GM19455 (cell line): ENCODE results near the gene MACROD2.

Experiments
- ATAC-seq: cut with Tn5 transposase; IDR thresholded peaks from one replicate; pipeline ENCODE4 v1.9.1; 2021; ENCODE audit not compliant: unreplicated experiment

Gene MACROD2

GRCh38 chr20:15449061-15449460 lies 1453.7 kb downstream of the MACROD2 start:
- ATAC-seq = no peak

- no peak for ATAC-seq
Measured at GRCh38 chr20:15451241-15451640, 1455.9 kb downstream of the MACROD2 start.

- no peak for ATAC-seq
Measured at GRCh38 chr20:15455279-15455678, 1460.0 kb downstream of the MACROD2 start.

- no peak for ATAC-seq
Measured at GRCh38 chr20:15461938-15462337, 1466.6 kb downstream of the MACROD2 start.

- ATAC-seq = no peak
Measured at GRCh38 chr20:15475483-15475882, 1480.2 kb downstream of the MACROD2 start.

- no peak for ATAC-seq
Measured at GRCh38 chr20:15476186-15476585, 1480.9 kb downstream of the MACROD2 start.

- no peak for ATAC-seq
Measured at GRCh38 chr20:15476781-15477180, 1481.5 kb downstream of the MACROD2 start.

- ATAC-seq = no peak
Measured at GRCh38 chr20:15482525-15482924, 1487.2 kb downstream of the MACROD2 start.

- no peak for ATAC-seq
Measured at GRCh38 chr20:15485519-15485918, 1490.2 kb downstream of the MACROD2 start.

- no peak for ATAC-seq
Measured at GRCh38 chr20:15487030-15487429, 1491.7 kb downstream of the MACROD2 start.

- no peak for ATAC-seq
Measured at GRCh38 chr20:15487682-15488081, 1492.4 kb downstream of the MACROD2 start.

GRCh38 chr20:15491575-15491974 lies 1496.3 kb downstream of the MACROD2 start:
- ATAC-seq = no peak

- no peak for ATAC-seq
Measured at GRCh38 chr20:15494851-15495250, 1499.5 kb downstream of the MACROD2 start.

GRCh38 chr20:15496501-15497039 lies 1501.3 kb downstream of the MACROD2 start:
- ATAC-seq = no peak

- ATAC-seq = no peak
Measured at GRCh38 chr20:15498926-15499325, 1503.6 kb downstream of the MACROD2 start.

GRCh38 chr20:15506311-15506710 lies 1511.0 kb downstream of the MACROD2 start:
- ATAC-seq = no peak

- ATAC-seq = no peak
Measured at GRCh38 chr20:15507151-15507550, 1511.8 kb downstream of the MACROD2 start.

- ATAC-seq = no peak
Measured at GRCh38 chr20:15511551-15511950, 1516.2 kb downstream of the MACROD2 start.

GRCh38 chr20:15512916-15513315 lies 1517.6 kb downstream of the MACROD2 start:
- ATAC-seq = no peak

GRCh38 chr20:15515691-15516090 lies 1520.4 kb downstream of the MACROD2 start:
- no peak for ATAC-seq

GRCh38 chr20:15520930-15521524 lies 1525.7 kb downstream of the MACROD2 start:
- no peak for ATAC-seq

GRCh38 chr20:15523400-15523799 lies 1528.1 kb downstream of the MACROD2 start:
- ATAC-seq = no peak
